Islet precursor cell (in vitro differentiated cells): ENCODE results near the gene MPZL3.

Experiments
- DNase-seq: peaks from one replicate; pipeline ENCODE4 v3.0.0-alpha.2; 2018

The MPZL3 gene

GRCh38 chr11:118264569-118265465 lies 12.7 kb upstream of the MPZL3 start:
- DNase-seq: no peak

GRCh38 chr11:118263695-118264568 lies 11.8 kb upstream of the MPZL3 start, which contains the start of gene MPZL2:
TSS of gene MPZL2 (minus strand) at chr11:118264297. CDS start at chr11:118264153, 144 bp downstream.
- peak; percentile 85 for DNase-seq

- DNase-seq: no peak
These were observed 10.9 kb upstream of the MPZL3 start for GRCh38 chr11:118263112-118263511.

DNA sequence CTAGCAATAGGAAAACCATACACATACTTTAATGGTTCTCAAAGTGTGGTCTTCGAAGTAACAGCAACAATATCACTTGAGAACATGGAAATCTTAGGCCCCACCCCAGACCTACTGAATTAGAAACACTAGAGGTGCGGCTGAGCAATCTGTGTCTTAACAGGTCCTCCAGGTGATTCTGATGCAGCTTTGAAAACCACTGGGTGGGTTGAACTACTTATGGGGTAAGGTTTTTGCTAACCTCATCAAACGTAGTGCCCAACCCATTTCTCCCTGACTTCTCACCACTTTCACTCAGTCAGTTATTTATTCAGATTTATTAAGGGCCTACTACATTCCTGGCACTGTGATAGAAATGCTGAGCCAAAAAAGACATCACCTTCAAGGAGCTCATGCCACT lies 8.2 kb upstream of the MPZL3 start:
- no peak for DNase-seq

DNA sequence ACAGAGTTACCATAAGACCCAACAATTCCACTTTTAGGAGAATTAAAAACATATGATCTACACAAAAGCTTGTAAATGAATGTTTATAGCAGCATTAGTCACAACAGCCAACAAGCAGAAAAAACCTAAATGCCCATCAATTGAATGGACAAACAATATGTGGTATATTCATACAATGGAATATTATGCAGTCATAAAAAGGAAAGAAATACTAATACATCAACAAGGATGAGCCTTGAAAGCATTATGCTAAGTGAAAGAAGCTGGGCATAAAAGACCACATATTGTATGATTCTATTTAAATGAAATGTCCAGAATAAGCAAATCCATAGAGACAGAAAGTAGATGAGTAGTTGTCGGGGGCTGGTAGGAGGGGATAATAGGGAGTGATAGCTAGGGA lies 7.0 kb upstream of the MPZL3 start:
- DNase-seq: no peak

- DNase-seq: no peak
These were observed 6.2 kb upstream of the MPZL3 start for GRCh38 chr11:118258410-118258809.

- no peak for DNase-seq
These were observed 523 bp upstream of the MPZL3 start for GRCh38 chr11:118252688-118253087.

DNA sequence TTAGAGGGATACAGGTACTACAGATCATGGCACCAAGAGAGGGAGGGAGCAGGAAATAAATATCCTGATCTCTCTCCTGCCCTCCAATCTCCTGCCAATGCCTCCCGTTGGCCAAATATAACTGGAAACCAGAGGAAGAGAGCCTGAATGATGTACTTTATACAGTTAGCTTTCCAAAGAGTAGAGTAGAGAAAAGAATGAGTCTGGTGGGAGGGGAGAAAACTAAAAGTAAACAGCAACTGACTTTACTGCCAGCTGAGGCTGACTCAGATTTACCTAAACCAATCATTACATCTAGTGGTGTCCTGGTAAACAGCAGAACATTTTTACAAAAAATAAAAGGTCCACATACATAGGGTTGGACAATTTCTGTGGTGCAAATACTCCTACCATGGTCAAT lies 5.1 kb downstream of the MPZL3 start:
- no peak for DNase-seq

GRCh38 chr11:118245936-118246562 lies 6.1 kb downstream of the MPZL3 start:
- no peak for DNase-seq

DNA sequence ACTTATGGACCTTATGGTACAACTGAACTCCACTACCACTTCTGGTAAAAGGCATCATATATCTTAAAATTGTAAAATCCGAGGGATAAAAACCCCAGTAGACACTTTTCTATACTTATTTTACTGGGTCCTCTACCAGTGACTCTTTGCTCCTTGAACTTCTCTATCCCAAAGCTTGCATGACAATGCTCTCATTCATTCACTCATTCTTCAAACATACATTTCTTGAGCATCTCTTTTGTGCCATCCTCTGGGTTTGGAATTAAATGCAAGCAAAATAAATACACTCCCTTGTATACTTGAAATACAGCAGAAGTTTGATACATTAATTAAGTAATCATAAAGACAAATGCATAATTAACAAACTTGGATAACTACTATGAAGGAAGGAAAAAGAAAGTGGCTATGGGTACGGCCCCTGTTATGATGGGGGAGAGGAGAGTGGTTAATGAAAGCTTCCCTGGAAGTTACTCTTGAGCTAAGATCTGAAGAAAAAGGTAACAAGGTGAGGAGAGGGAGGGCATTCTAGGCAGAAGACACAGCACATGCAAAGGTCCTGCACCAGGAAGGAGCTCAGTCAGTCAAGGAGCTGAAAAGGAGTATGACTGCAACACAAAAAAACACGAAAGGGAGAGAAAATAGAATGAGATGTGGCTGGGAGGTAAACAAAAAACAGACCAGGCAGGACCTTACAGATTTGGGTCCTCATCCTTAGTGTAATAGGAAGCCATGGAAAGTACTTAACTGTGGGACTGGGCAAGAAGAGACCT lies 8.0 kb downstream of the MPZL3 start:
- no peak for DNase-seq

GRCh38 chr11:118243161-118243560 lies 9.0 kb downstream of the MPZL3 start:
- DNase-seq: no peak

DNA sequence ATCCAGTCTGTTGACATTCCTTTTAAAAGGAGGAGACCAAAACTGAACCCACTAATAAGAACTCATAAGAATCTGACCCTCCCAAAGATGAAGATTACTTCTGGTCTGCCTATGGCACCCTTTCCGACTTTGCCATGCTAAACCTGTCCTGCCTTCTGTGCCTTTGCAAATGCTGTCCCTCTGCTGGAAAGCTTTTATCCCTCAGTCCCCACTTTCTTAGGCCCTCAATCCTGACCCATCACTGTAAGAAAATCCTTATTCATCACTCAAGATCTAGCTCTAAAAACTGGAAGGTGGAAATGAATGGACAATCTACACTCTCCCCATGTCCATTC lies 10.4 kb downstream of the MPZL3 start:
- DNase-seq: no peak

- DNase-seq: peak; percentile 74
These were observed 11.0 kb downstream of the MPZL3 start for GRCh38 chr11:118240999-118241763.

- DNase-seq: no peak
These were observed 12.5 kb downstream of the MPZL3 start for GRCh38 chr11:118239509-118240205.

DNA sequence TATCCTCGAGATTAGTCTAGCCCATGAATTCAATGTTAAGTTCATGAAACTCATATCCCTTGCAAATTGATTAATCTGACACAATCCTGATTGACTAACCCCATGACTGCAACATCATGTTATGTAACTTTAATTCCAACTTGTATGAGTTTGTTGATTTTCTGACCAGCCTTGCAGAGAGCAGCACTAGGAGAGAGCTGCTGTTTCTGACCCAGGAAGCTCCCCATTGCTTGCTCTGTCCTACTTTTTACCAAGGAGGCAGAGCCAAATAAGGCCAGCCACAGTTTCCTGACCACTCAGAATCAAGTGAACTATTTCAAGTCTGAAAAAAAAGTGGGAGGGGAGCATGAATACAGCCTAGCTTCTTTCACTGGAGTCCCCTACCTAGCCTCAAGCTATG lies 13.2 kb downstream of the MPZL3 start:
- DNase-seq: peak; percentile 60

GRCh38 chr11:118238421-118238820 lies 13.7 kb downstream of the MPZL3 start:
- no peak for DNase-seq

GRCh38 chr11:118236170-118236569 lies 16.0 kb downstream of the MPZL3 start:
- DNase-seq: no peak

DNA sequence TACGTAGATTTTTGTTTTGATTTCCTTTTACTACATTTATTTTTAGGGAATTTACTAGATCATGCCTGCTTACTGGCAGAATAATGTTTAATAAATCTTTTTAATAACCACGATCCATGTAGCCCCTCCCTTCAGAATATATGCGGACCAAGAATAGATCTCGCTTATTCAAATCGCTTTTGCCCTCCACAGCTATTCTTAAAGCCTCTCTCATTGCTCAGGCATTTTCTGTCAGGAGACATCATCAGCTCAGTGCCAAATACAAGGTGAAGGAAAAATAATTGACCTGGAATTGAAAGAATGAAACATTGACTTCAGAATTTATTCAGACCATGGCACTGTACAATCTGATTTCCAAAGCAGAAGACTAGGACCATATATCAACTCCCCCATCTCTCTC lies 17.3 kb downstream of the MPZL3 start:
- DNase-seq: no peak

DNA sequence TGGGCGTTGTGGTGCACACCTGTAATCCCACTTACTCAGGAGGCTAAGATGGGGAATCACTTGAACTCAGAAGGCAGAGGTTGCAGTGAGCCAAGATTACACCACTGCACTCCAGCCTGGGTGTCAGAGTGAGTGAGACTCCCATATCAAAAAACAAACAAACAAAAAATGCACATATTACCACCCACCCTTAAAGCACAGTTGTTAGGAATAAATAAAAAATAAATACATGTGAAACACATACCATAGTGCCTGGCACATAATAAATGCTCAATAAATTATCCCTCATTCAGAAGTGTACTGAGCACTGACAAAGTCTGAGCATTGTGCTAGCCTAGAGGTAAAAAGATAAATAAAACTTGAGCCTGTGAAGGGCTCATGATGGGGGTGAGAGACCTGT lies 18.3 kb downstream of the MPZL3 start:
- DNase-seq: no peak

- DNase-seq: no peak
These were observed 18.8 kb downstream of the MPZL3 start for GRCh38 chr11:118233377-118233776.

DNA sequence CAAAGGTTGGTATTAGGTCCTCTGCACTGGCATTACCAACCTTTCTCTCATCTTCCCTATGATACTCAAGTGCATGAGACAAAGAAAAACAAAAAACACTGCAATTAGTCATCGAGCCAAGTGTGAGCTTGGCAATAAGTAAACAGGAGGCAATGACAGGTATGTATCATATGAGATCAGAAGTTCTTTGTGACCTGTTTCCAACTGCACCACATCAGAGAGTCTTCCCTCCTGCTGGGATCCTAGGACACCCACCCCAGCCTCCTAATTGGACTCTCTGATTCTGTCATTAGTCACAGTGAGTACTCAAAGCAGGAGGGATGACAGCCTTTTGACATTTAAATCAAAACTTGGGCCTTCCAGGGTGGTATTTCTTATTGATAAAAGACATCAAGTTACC lies 19.5 kb downstream of the MPZL3 start:
- no peak for DNase-seq
